HepG2 (cell line): ENCODE data around the gene DDX24. TPM values are rescaled to one million over a fixed set of nuclear protein-coding genes. Genes with fewer than 3 reads are reported as not detected.

ENCODE experiments used
- HIC2 ChIP-seq: sonication (generic); formaldehyde crosslinking; IDR thresholded peaks from 2 replicates; pipeline ENCODE4 v1.9.0; 2022; ENCODE audit warnings: low read depth, missing genetic modification reagents
- HOXA5 ChIP-seq: sonication (generic); formaldehyde crosslinking; IDR thresholded peaks from 2 replicates; pipeline ENCODE4 v1.4.0; 2020; ENCODE audit warnings: missing genetic modification reagents
- MLXIP ChIP-seq: sonication (generic); formaldehyde crosslinking; IDR thresholded peaks from 2 replicates; pipeline ENCODE4 v1.9.0; 2021; ENCODE audit warnings: missing genetic modification reagents, borderline replicate concordance
- PITX1 ChIP-seq: sonication (generic); formaldehyde crosslinking; IDR thresholded peaks from 2 replicates; pipeline ENCODE4 v1.5.1; 2020; ENCODE audit warnings: mild to moderate bottlenecking, missing genetic modification reagents
- POGZ ChIP-seq: sonication (generic); formaldehyde crosslinking; IDR thresholded peaks from 2 replicates; pipeline ENCODE4 v1.4.0; 2020; ENCODE audit warnings: mild to moderate bottlenecking, missing genetic modification reagents
- RXRB ChIP-seq: IDR thresholded peaks from 2 replicates; pipeline ENCODE4 v1.6.1; 2016; ENCODE audit warnings: borderline replicate concordance, missing genetic modification reagents, missing compliant biosample characterization
- SALL1 ChIP-seq: sonication (generic); formaldehyde crosslinking; IDR thresholded peaks from 2 replicates; pipeline ENCODE4 v1.8.0; 2022; ENCODE audit warnings: mild to moderate bottlenecking, missing genetic modification reagents
- SOX6 ChIP-seq, 2 experiments: fragments of 450-650 bp in 1 of 2; sonication (generic) in 1 of 2; formaldehyde crosslinking in 1 of 2; IDR thresholded peaks; 2 replicates each; pipeline versions ENCODE4 v1.4.0 to v1.6.1; 2017 to 2020; ENCODE audit warnings: antibody characterized with exemption in 1 of 2, mild to moderate bottlenecking in 1 of 2, missing genetic modification reagents in 1 of 2
- THRA ChIP-seq: sonication (generic); formaldehyde crosslinking; IDR thresholded peaks from 2 replicates; pipeline ENCODE4 v1.4.0; 2020; ENCODE audit warnings: missing genetic modification reagents, borderline replicate concordance
- ZFY ChIP-seq: sonication (generic); formaldehyde crosslinking; IDR thresholded peaks from 2 replicates; pipeline ENCODE4 v1.4.0; 2020; ENCODE audit warnings: missing genetic modification reagents
- polyA plus RNA-seq, 8 experiments: library from polyadenylated mRNA; depleted of rRNA in 3 of 8; stranded (reverse) in 7 of 8; unstranded in 1 of 8; fragments of >200 nt; fragmentation: Illumina TruSeq in 4 of 8; extraction: Trizol in 4 of 8; gene quantifications; 2 replicates each; pipeline versions ENCODE4 v1.2.1 to v1.2.3, GENCODE V29; 2011 to 2016; ENCODE audit warnings: low read depth in 4 of 8, missing spikeins in 1 of 8, mixed read lengths in 1 of 8; ENCODE audit not compliant: insufficient read depth in 1 of 8
- total RNA-seq, 5 experiments: library from RNA; depleted of rRNA; stranded (reverse); fragments of >200 nt; fragmentation: Illumina TruSeq; extraction: Trizol; gene quantifications; 2 replicates each; pipeline ENCODE4 v1.2.3, GENCODE V29; 2016; ENCODE audit warnings: low read depth in 1 of 5
- TF ChIP-seq, protein P1 (sequence below): sonication (generic); formaldehyde crosslinking; IDR thresholded peaks from 2 replicates; pipeline ENCODE4 v1.5.1; 2020; ENCODE audit warnings: mild to moderate bottlenecking, missing genetic modification reagents, borderline replicate concordance
- TF ChIP-seq, protein P2 (sequence below): sonication (generic); formaldehyde crosslinking; IDR thresholded peaks from 2 replicates; pipeline ENCODE4 v1.5.0; 2020; ENCODE audit warnings: mild to moderate bottlenecking, missing genetic modification reagents

Gene DDX24
- total and polyA plus RNA-seq, 2 of the 13 experiments (the other 11 are each of a cell fraction or from before 2014, with no cell fraction given): 67.3 to 149 TPM

GRCh38 chr14:94038921-94039629 lies 41.9 kb downstream of the DDX24 start (continued):
- TF ChIP-seq THRA (CRISPR knock-in tag) (peak; percentile 89; the same call in 1 of the 2 replicates), HIC2 (CRISPR knock-in tag) (no peak), SALL1 (peak; percentile 43; the same call in 1 of the 2 replicates), POGZ (CRISPR knock-in tag) (0 out of 2 replicates have a peak, but pooled peaks have one; percentile 17), ZFY (CRISPR knock-in tag) (0 out of 2 replicates have a peak, but pooled peaks have one; percentile 26), PITX1 (CRISPR knock-in tag) (0 out of 2 replicates have a peak, but pooled peaks have one; percentile 26), MLXIP (no peak), SOX6 (IDR thresholded peaks at IDR 0.05) (no peak), SOX6 (CRISPR knock-in tag; IDR thresholded peaks at IDR 0.05) (peak; percentile 67), HOXA5 (CRISPR knock-in tag) (no peak), RXRB (CRISPR knock-in tag) (peak; percentile 48)
- TF ChIP-seq, protein P1, sequence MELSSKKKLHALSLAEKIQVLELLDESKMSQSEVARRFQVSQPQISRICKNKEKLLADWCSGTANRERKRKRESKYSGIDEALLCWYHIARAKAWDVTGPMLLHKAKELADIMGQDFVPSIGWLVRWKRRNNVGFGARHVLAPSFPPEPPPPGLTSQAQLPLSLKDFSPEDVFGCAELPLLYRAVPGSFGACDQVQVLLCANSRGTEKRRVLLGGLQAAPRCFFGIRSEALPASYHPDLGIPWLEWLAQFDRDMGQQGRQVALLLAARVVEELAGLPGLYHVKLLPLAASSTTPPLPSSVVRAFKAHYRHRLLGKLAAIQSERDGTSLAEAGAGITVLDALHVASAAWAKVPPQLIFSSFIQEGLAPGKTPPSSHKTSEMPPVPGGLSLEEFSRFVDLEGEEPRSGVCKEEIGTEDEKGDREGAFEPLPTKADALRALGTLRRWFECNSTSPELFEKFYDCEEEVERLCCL (CRISPR knock-in tag): no peak
- TF ChIP-seq, protein P2, sequence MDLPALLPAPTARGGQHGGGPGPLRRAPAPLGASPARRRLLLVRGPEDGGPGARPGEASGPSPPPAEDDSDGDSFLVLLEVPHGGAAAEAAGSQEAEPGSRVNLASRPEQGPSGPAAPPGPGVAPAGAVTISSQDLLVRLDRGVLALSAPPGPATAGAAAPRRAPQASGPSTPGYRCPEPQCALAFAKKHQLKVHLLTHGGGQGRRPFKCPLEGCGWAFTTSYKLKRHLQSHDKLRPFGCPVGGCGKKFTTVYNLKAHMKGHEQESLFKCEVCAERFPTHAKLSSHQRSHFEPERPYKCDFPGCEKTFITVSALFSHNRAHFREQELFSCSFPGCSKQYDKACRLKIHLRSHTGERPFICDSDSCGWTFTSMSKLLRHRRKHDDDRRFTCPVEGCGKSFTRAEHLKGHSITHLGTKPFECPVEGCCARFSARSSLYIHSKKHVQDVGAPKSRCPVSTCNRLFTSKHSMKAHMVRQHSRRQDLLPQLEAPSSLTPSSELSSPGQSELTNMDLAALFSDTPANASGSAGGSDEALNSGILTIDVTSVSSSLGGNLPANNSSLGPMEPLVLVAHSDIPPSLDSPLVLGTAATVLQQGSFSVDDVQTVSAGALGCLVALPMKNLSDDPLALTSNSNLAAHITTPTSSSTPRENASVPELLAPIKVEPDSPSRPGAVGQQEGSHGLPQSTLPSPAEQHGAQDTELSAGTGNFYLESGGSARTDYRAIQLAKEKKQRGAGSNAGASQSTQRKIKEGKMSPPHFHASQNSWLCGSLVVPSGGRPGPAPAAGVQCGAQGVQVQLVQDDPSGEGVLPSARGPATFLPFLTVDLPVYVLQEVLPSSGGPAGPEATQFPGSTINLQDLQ (CRISPR knock-in tag): no peak
